ENCODE data around the gene LBX2.
"Not testable (repeated sequence)": the region's sequence is repeated elsewhere in the genome, so short reads cannot be mapped to it uniquely, and the experiment has no call there.

DNA sequence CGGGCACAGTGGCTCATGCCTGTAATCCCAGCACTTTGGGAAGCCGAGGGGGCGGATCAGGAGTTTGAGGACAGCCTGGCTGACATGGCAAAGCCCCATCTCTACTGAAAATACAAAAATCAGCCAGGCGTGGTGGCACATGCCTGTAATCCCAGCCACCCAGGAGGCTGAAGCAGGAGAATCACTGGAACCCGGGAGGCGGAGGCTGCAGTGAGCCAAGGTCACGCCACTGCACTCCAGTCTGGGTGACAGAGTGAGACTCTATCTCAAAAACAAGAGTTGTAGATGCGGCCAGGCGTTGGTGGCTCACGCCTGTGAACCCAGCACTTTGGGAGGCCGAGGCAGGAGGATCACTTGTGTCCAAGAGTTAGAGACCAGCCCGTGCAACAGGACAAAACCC, 28.7 kb downstream of the LBX2 start:
- not testable (repeated sequence) for TF ChIP-seq FOXM1 (IDR thresholded peaks at IDR 0.05; ENCODE audit: borderline replicate concordance); HDGF (IDR thresholded peaks at IDR 0.05; ENCODE audit: borderline replicate concordance); SUZ12 (IDR thresholded peaks at IDR 0.05); ZNF384 (IDR thresholded peaks at IDR 0.05); ELF4 (IDR thresholded peaks at IDR 0.05); SP1 (IDR thresholded peaks at IDR 0.05); FOXA1 (IDR thresholded peaks at IDR 0.05)
- TF ChIP-seq, protein P1, sequence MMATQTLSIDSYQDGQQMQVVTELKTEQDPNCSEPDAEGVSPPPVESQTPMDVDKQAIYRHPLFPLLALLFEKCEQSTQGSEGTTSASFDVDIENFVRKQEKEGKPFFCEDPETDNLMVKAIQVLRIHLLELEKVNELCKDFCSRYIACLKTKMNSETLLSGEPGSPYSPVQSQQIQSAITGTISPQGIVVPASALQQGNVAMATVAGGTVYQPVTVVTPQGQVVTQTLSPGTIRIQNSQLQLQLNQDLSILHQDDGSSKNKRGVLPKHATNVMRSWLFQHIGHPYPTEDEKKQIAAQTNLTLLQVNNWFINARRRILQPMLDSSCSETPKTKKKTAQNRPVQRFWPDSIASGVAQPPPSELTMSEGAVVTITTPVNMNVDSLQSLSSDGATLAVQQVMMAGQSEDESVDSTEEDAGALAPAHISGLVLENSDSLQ (IDR thresholded peaks at IDR 0.05), result not testable (repeated sequence)

Measured in HEK293T (cell line).